ENCODE measurements around the gene BORCS8.
"Not testable (repeated sequence)": the region's sequence is repeated elsewhere in the genome, so short reads cannot be mapped to it uniquely, and the experiment has no call there.

The BORCS8 gene

GRCh38 chr19:19148504-19148903 lies 43.4 kb downstream of the BORCS8 start:
- DNase-seq (ENCODE audit: low read depth) = not testable (repeated sequence)

GRCh38 chr19:19147344-19147743 lies 44.6 kb downstream of the BORCS8 start:
- DNase-seq (ENCODE audit: low read depth) = no peak

DNA sequence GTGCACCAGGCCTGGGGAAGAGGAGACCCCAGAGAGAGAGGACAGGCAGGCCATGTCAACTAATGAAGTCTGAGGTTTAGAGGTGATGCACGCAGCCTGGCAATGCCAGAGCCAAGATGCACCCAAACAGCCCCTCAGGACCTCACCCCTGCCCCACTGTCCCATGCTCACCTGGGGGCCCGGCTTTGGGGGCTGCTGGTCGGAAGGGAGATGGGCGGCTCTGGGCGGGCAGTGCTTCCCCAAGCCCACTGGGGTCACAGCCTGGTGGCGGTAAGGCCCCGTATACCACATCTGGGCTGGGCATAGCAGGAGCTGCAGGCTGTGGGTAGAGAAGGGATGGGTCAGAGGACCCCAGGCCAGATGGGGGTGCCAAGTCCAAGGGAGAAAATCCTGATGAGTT lies 45.1 kb downstream of the BORCS8 start:
- DNase-seq (ENCODE audit: low read depth) = no peak

DNA sequence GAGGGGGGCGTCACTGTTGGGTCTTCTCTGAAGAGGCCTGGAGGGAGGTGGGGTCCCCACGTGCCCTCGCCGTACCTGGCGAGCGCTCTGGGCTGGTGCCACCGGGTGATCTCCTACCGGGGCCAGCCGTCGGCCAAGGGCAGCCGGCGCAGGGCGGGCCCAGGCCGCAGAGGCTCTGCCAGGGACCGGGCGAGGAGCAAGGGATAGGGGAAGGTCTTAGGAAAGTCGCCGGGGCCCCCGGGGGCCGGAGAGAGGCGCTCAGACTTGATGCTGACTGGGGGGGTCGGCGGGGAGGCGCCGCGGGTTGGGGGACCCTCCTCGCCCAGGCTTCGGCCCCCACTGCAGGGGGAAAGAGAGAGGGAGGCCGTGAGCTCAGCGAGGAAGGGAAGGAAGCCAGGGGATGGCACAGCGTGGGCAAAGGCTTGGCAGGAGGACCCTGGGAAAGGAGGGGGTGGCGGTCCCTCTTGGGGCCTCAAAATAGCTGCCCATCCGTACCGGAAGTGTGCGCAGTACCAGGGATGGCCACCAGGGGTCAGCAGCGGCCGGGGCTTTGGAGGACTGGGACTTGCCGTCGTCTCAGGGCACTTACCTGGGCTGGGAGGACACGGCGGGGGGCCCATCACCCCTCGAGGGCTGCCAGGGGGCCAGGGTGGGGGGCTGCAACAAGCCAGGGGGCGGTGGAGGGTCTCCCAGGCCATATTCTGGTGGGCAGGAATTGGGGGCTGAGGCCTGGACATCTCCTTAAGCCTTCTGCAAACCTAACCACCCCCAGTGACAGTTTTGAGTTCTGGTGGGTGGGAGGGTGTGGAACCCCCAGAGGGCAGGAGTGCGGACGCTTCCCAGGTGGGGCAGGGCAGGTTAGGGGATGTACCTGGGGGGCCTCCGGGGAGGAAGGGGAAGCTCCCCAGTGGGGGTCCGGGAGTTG lies 46.0 kb downstream of the BORCS8 start:
- peak; percentile 24 for DNase-seq (ENCODE audit: low read depth)

DNA sequence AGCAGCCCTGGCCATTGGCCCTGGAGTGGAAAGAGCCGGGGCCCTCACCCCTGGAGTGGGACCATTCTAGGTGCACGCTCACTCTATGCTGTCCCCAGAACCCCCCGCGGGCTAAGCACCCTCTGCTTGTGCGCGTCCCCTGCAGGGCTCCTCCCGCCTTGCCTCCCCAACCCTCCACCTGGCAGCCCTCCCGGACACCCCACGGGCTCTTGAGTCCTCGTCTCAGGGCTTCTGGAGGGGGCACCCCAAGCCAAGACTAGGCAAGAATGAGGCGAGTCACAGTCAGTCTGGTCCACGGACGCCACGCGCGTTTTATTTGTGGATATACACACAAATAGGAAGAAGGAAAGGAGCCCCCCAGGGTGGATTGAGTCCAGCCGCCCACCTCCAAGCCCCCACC lies 46.7 kb downstream of the BORCS8 start:
- no peak for DNase-seq (ENCODE audit: low read depth)

DNA sequence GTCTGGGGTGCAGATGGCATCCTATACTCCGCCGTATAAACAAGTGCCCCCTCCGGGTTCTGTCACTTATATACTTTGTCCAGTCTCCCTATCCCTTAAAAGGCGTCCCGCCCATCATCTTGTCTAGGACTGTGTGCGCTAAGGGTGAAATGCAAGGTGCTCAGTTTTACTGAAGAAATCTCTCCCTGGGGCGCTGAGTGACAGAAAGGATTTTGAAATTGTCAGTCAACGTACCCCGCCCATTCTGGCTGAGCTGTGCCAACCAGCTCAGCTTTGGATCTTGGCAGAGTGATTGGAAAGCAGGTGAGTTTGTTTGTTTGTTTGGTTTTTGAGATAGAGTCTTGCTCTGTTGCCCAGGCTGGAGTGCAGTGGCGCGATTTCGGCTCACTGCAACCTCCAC lies 49.6 kb downstream of the BORCS8 start:
- no peak for DNase-seq (ENCODE audit: low read depth)

GRCh38 chr19:19140476-19140875 lies 51.5 kb downstream of the BORCS8 start:
- no peak for DNase-seq (ENCODE audit: low read depth)

- DNase-seq (ENCODE audit: low read depth) = no peak
Measured at GRCh38 chr19:19139876-19140229, 52.1 kb downstream of the BORCS8 start.

GRCh38 chr19:19138109-19138981 lies 53.6 kb downstream of the BORCS8 start, which contains the start of gene TMEM161A:
Gene TMEM161A (minus strand): TSS chr19:19138478. CDS start chr19:19138428, 50 bp downstream.
- DNase-seq (ENCODE audit: low read depth) = peak; percentile 98

GRCh38 chr19:19137556-19138108 lies 54.3 kb downstream of the BORCS8 start:
- DNase-seq (ENCODE audit: low read depth) = no peak

DNA sequence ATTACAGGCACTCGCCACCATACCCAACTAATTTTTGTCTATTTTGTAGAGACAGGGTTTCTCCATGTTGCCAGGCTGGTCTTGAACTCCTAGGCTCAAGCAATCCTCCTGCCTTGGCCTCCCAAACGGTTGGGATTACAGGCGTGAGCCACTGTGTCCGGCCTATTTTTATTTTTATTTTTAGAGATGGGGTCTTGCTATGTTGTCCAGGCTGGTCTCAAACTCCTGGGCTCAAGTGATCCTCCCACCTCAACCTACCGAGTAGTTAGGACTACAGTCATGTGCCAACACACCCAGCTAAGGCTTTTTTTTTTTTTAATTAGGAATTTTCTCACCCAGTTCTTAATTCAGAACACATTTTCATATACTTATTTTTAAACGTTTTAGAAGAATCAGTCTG lies 56.2 kb downstream of the BORCS8 start:
- DNase-seq (ENCODE audit: low read depth) = not testable (repeated sequence)

DNA sequence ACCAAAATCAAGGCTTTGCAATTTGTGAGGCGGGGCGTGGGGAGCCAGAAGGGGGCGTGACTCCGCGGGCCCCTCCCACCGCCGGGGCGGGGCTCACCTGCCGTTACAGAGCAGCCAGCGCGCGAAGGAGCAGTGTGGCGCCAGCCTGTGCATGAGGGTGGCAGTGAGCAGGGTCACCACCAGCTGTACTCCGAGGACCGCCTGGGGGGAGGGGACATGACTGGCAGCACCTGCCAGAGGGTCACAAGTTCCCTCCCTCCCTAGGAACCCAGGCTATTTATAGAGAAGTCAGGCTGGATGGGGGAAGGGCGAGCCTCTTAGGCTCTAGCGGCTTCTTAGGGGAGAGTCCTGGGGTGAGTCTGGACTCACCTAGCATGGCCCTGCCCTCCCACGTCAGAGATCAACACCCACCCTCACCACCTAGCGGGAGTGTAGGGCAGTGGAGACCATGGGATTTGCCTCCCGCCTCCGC lies 57.2 kb downstream of the BORCS8 start:
- DNase-seq (ENCODE audit: low read depth) = no peak

DNA sequence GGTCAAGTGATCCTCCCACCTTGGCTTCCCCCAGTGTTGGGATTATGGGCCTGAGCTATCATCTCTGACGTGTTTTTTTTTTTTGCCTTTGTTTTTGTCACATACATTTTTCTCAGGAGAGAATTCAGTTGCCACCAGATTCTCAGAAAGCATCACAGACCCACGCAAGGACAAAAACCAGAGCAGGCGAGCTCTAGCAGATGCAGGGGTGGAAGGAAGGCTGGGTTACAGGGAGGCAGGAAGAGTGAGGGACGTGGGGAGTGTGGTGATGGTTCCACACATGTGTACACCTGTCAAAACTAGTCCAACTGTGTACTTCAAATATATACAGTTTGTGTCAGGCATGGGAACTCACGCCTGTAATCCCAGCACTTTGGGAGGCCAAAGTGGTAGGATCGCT lies 58.0 kb downstream of the BORCS8 start:
- DNase-seq (ENCODE audit: low read depth) = no peak

GRCh38 chr19:19132912-19133311 lies 59.0 kb downstream of the BORCS8 start:
- DNase-seq (ENCODE audit: low read depth) = no peak

- DNase-seq (ENCODE audit: low read depth) = no peak
Measured at GRCh38 chr19:19131989-19132388, 60.0 kb downstream of the BORCS8 start.
